ENCODE results near the gene CAMTA1.

- TF ChIP-seq, protein P1, sequence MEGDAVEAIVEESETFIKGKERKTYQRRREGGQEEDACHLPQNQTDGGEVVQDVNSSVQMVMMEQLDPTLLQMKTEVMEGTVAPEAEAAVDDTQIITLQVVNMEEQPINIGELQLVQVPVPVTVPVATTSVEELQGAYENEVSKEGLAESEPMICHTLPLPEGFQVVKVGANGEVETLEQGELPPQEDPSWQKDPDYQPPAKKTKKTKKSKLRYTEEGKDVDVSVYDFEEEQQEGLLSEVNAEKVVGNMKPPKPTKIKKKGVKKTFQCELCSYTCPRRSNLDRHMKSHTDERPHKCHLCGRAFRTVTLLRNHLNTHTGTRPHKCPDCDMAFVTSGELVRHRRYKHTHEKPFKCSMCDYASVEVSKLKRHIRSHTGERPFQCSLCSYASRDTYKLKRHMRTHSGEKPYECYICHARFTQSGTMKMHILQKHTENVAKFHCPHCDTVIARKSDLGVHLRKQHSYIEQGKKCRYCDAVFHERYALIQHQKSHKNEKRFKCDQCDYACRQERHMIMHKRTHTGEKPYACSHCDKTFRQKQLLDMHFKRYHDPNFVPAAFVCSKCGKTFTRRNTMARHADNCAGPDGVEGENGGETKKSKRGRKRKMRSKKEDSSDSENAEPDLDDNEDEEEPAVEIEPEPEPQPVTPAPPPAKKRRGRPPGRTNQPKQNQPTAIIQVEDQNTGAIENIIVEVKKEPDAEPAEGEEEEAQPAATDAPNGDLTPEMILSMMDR (IDR thresholded peaks at IDR 0.05): no peak
- TF ChIP-seq POLR2A (IDR thresholded peaks at IDR 0.05): no peak
Observed at GRCh38 chr1:7106442-7107108, 321.3 kb downstream of the CAMTA1 start.
